NCI-H82 treated with DMSO at 0.1 percent for 48 hours (cell line): Measurements from ENCODE around the gene DEFB113.
"Not testable (repeated sequence)": the region's sequence is repeated elsewhere in the genome, so short reads cannot be mapped to it uniquely, and the experiment has no call there.

ENCODE experiments used
- DNase-seq: peaks from one replicate; lab custom pipeline; 2025; ENCODE audit not compliant: unreplicated experiment; lab: John Stamatoyannopoulos, UW

Gene DEFB113, protein sequence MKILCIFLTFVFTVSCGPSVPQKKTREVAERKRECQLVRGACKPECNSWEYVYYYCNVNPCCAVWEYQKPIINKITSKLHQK

GRCh38 chr6:49969605-49970004, at the start of gene DEFB113:
Gene DEFB113, minus strand, starts transcription at chr6:49969625. Its CDS starts 0 bp downstream, at chr6:49969625.
- no peak for DNase-seq

DNA sequence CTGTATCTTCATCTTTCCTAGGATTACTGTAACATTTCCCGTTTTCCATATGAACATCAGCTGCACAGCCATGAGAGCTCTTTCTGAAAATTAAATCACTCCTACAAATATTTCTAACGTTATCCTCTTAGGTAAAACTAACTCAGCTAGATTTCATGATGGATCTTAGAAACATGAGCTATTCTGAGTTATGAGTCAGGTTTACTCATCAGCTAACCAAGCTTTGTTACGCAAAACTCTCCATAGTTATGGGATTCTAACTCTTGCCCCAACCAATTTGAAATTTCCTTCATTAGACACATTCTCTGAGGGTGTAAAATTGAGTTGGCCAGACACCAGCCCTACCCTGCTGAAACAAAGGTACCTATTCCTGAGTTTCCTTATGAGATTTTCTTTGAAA, 38.4 kb upstream of the DEFB113 start:
- DNase-seq, result no peak

GRCh38 chr6:50003139-50003538, 33.7 kb upstream of the DEFB113 start:
- no peak for DNase-seq

GRCh38 chr6:49995278-49995677, 25.9 kb upstream of the DEFB113 start:
- no peak for DNase-seq

GRCh38 chr6:49988900-49989299, 19.5 kb upstream of the DEFB113 start:
- DNase-seq, result no peak

DNA sequence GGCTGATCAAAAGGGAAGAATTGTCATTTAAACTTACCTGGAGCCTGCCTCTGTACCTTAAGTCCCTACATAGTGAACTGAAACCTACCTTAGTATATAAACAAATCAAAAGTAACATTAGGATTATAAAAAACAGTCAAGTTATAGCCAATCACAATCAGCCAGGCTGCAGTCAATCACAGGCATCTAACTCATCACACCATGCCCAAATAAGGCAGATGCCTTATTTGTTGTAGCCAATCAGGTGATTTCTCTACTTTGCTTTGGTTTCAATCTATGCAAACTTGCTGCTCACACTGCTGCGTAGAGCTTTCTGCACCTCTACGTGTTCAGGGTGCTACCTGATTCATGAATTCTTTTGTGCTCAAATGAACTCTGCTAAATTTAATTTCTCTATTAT, 18.3 kb upstream of the DEFB113 start:
- DNase-seq, result no peak

- DNase-seq, result no peak
Observed at GRCh38 chr6:49986551-49986950, 17.1 kb upstream of the DEFB113 start.

DNA sequence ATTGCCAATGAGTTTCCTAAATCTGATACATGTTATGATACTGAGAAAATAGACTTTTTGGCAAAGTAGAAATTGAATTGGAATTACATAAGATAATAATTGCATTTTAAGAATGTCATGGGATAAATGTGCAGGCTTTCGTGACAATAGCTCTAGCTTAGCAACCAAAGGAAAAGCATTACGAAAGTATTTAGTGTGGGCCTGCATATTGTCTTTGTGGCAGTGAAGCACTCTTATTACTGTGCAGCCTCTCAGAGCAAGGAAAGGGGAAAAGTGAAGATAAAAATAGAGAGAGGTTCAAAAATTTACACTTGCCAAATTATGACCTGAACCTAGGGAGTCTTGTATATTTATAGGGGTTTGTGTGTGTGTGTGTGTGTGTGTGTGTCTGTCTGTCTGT, 12.6 kb upstream of the DEFB113 start:
- DNase-seq, result no peak

- no peak for DNase-seq
Observed at GRCh38 chr6:49980898-49981297, 11.5 kb upstream of the DEFB113 start.

GRCh38 chr6:49979584-49979983, 10.2 kb upstream of the DEFB113 start:
- DNase-seq, result no peak

DNA sequence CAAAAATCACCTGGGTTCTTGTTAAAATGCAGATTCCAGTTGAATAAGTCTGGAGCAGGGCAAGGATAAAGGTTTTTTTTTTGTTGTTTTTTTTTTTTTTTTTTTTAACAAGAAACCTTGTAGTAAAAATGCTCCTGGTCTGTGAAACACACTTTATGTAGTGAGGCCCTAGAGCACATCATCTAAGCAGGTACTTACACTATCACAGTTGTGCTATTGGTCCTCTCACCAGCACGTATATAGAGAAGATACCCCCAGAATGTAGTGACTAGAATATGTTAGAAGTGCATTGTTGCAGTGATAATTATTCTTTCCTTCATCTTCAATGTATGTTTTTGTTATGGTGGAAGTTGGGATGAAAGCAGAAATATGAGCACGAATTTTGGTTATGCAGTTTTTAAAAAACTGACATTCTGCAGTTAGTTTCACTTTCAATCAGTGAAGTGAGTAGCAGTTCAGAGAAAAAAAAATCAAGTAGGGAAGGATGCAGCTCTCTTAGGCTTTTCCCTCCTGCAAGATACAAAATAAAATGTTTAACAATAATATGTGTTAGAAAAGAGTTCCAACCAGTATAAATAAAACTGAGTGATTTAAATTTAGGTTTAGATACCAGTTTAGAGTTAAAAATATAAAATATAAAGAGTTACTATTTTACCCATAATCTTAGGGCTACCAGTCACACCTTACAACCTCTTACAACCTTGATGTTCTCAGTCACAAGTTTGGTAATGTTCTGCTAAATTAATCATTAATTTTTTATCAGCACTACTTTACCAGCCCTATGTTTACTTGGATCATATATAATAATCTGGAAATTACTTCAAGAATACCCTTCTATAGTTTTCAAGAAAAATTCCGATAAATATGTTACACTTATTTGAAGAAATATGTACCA, 9.2 kb upstream of the DEFB113 start:
- DNase-seq, result no peak

GRCh38 chr6:49966823-49967222, 2.6 kb downstream of the DEFB113 start:
- DNase-seq, result no peak

DNA sequence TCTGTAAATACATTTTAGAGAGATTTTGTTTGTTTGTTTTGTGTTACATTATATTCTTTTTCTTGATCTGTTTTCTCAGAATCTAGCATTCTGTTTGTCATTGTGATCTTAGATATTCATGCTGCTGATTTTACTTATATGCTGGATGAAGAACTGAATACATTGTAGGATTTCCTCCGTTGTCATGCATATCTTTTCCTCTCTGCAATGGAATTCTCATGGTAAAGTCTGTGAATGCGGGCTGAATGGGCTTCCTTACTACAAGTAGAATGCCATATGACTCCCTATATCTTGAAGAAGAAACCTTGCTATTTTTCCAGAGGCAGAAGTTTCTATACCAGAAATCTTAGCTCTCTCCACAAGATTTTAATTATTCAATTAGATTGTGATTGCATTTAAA, 3.1 kb downstream of the DEFB113 start:
- no peak for DNase-seq

DNA sequence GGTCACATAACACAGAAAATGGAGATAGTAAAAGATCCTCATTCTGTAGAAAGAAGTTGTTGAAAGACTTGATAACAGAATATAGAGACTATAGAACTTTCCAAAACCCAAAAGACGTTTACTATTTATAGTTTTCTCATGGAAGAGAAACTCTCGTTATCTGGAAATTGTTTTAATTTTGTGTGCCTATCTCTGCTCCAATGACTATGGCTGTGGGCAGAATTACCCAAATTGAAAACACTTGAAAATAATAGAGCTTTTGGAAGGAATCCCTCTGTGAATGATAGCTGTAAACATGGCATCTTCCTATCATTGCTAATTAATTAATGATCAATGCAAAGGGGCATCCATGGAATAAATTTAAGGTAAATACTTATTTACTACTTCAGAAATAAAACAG, 5.4 kb downstream of the DEFB113 start, which contains the start of gene DEFB114:
Gene DEFB114 (minus strand): TSS at position 101 of the 400 bp plus-strand sequence. CDS start 59 bp downstream, at position 42.
- no peak for DNase-seq

- no peak for DNase-seq
Observed at GRCh38 chr6:49958180-49958579, 11.2 kb downstream of the DEFB113 start.

DNA sequence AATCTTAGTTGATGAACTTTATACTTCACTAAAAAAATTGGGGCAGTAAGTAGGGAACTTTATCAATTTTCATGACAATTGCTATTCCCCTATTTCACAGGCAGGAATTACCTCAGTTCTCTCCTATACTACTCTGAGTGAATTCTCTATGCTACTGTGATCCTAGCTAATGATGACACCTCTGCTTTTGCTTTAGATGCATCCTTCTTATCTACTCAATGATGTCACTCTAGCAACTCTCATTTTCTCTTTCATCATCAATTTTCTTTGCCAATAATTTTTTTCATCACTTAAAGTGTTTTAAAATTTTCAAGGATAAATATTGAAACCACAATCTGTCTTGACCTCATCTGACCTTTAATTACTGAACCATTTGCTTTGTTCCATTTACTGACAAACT, 13.6 kb downstream of the DEFB113 start:
- DNase-seq, result no peak

DNA sequence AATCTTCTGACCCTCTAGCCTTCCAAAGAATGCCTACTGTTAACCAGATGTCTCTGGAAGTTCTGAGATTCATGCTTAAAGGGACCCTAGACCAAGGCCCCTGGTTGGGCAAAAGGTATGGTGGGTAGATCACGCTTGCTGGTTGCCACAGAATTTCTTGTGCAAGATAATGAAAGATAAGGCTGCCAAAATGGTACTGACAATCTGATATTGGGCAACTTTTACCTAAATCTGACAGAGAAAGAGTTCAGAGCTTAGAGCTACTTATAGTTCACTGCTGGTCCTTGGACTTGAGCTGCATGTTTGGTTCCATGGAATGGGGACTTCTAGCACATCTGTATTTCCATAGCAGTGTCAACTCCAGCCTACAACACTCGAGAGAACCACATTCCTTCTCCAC, 17.5 kb downstream of the DEFB113 start:
- DNase-seq, result no peak

- no peak for DNase-seq
Observed at GRCh38 chr6:49950415-49950751, 19.0 kb downstream of the DEFB113 start.

DNA sequence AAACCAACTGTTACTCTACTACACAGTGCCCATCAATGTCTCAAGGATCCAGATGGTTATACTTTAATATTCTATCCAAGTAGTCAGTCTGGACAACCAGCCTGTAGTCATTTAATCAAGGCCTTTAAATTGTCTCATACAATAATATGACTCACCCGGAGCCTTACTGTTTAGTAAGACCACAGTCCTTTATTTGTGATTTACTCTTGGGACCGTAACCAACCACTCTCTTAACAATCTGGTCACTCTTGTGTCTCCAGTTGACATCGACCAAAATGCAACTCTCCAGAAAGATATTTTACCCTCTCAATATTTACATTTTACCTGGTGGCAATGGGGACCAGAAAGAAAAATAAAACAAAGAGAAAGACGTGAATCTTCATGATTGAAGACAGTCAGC, 20.4 kb downstream of the DEFB113 start:
- no peak for DNase-seq

DNA sequence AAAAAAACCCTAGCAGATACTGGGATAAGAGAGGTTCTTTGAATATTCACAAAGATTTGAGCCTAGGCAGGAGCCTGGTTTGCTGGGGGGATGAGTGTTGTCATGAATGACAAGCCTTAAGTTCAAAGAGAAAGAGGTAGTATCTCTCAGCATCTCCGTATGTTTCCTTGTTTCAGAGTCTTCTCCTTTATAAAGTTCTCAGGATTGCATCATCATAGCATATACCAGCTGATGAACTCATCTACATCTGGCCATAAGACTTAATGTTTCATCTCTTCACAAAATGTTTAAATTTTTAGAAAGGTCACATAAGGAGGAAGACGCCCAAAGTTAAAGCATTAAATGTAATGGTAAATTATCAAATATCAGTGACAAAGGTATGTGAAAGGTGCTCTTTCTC, 22.6 kb downstream of the DEFB113 start:
- DNase-seq, result no peak

GRCh38 chr6:49944068-49944467, 25.4 kb downstream of the DEFB113 start:
- not testable (repeated sequence) for DNase-seq

DNA sequence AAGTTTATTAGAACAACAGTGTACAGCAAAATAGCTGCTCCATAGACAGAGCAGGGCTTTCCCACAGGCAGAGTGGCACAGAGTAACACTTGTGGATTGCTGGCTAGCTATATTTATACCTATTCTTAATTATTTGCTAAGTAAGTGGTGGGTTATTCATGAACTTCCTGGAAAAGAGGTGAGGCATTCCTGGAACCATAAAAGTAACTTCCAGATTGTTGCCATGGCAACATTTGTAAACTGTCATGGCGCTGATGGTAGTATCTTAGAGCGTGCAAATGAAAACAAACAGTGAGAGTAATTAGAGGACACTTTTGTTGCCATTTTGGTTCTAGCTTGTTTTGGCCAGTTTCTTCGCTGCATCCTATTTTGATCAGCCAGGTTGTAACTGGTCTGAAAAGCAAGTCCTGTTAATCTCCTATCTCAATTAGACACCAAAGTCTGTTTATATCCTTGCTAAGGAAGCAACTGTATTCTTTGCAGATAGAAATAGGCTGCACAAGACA, 29.4 kb downstream of the DEFB113 start:
- DNase-seq, result no peak

GRCh38 chr6:49937811-49938210, 31.6 kb downstream of the DEFB113 start:
- no peak for DNase-seq
